MM.1S (cell line): Measurements from ENCODE around the gene DHX29.

Experiments used
- DNase-seq: peaks from one replicate; pipeline ENCODE4 v3.0.0-alpha.2; 2015
- H2AFZ ChIP-seq: fragments of 300-600 bp; sonication (generic); 2 replicates; pipeline ENCODE4 v1.6.0; 2016; ENCODE audit warnings: antibody characterized with exemption, low read length
- H3F3A ChIP-seq: fragments of 300-600 bp; sonication (generic); 2 replicates; pipeline ENCODE4 v1.6.1; 2016; ENCODE audit warnings: mild to moderate bottlenecking, antibody characterized with exemption, low read length, moderate library complexity, mixed read lengths; ENCODE audit not compliant: insufficient read depth
- H3K27ac ChIP-seq: fragments of 300-600 bp; sonication (generic); 2 replicates; pipeline ENCODE4 v1.5.1; 2016; ENCODE audit warnings: mild to moderate bottlenecking, low read length
- H3K27me3 ChIP-seq: fragments of 300-600 bp; sonication (generic); replicated peaks from 2 replicates; pipeline ENCODE4 v1.6.0; 2016; ENCODE audit warnings: low read length; ENCODE audit not compliant: insufficient read depth
- H3K36me3 ChIP-seq: fragments of 300-600 bp; sonication (generic); replicated peaks from 2 replicates; pipeline ENCODE4 v1.6.1; 2016; ENCODE audit warnings: mild to moderate bottlenecking, low read length, mixed read lengths; ENCODE audit not compliant: insufficient read depth
- H3K4me1 ChIP-seq: fragments of 300-600 bp; sonication (generic); 2 replicates; pipeline ENCODE4 v1.6.1; 2016; ENCODE audit warnings: low read length, mixed read lengths
- H3K4me2 ChIP-seq: fragments of 300-600 bp; sonication (generic); 2 replicates; pipeline ENCODE4 v1.6.0; 2016; ENCODE audit warnings: low read depth, low read length
- H3K4me3 ChIP-seq: fragments of 300-600 bp; sonication (generic); 2 replicates; pipeline ENCODE4 v1.5.1; 2016; ENCODE audit warnings: low read length, mixed read lengths
- H3K79me2 ChIP-seq: fragments of 300-600 bp; sonication (generic); 2 replicates; pipeline ENCODE4 v1.6.1; 2016; ENCODE audit warnings: mixed run types, low read length, mixed read lengths
- H3K9ac ChIP-seq: fragments of 300-600 bp; sonication (generic); 2 replicates; pipeline ENCODE4 v1.6.1; 2016; ENCODE audit warnings: low read length, mixed read lengths
- H3K9me2 ChIP-seq: fragments of 300-600 bp; sonication (generic); replicated peaks from 2 replicates; pipeline ENCODE4 v1.6.1; 2016; ENCODE audit warnings: mild to moderate bottlenecking, low read length, mixed read lengths; ENCODE audit not compliant: insufficient read depth
- H3K9me3 ChIP-seq: fragments of 300-600 bp; sonication (generic); replicated peaks from 2 replicates; pipeline ENCODE4 v1.6.1; 2016; ENCODE audit warnings: mild to moderate bottlenecking, low read length, mixed read lengths; ENCODE audit not compliant: insufficient read depth
- H4K20me1 ChIP-seq: fragments of 300-600 bp; sonication (generic); 2 replicates; pipeline ENCODE4 v1.6.1; 2016; ENCODE audit warnings: mild to moderate bottlenecking, low read length, moderate library complexity, mixed read lengths; ENCODE audit not compliant: insufficient read depth
- CTCF ChIP-seq: fragments of 300-600 bp; sonication (generic); IDR thresholded peaks from 2 replicates; pipeline ENCODE4 v1.5.1; 2016; ENCODE audit warnings: antibody characterized with exemption, low read length, mixed read lengths
- EZH2 ChIP-seq: fragments of 300-600 bp; sonication (generic); optimal IDR thresholded peaks from 2 replicates; pipeline ENCODE3; 2017; ENCODE audit warnings: low read depth, mild to moderate bottlenecking, antibody characterized with exemption, low read length, mixed read lengths
- EZH2phosphoT487 ChIP-seq: fragments of 300-600 bp; sonication (generic); IDR thresholded peaks from 2 replicates; pipeline ENCODE4 v1.6.1; 2018; ENCODE audit warnings: antibody characterized with exemption, low read length

DHX29 gene

GRCh38 chr5:55226934-55227663 lies 80.4 kb downstream of the DHX29 start, which contains the start of gene MCIDAS:
Gene MCIDAS, minus strand, starts transcription at chr5:55227315. Its CDS starts 177 bp downstream, at chr5:55227138.
- no peaks in the 10 kb centered on the region for H3K36me3 ChIP-seq
- H3K27ac ChIP-seq = peak within 1 kb of the TSS; percentile 46; the same call in 1 of the 2 replicates
- H3K9ac ChIP-seq = peak within 1 kb of the TSS; percentile 56

GRCh38 chr5:55226027-55226933 lies 81.2 kb downstream of the DHX29 start:
- H3K4me3 ChIP-seq = peak overlapping the region; percentile 75
- peak overlapping the region; percentile 56 for H3K9ac ChIP-seq
- H3F3A ChIP-seq = peaks cover 8% of the 10 kb centered on the region; the same call in 1 of the 2 replicates
- H3K27ac ChIP-seq = peak overlapping the region; percentile 46; the same call in 1 of the 2 replicates
- H3K4me2 ChIP-seq = peak overlapping the region; percentile 97
- no peaks in the 10 kb centered on the region for H3K79me2 ChIP-seq
- peak; percentile 87 for DNase-seq
- no peaks in the 10 kb centered on the region for H3K9me2 ChIP-seq
- H3K36me3 ChIP-seq = no peaks in the 10 kb centered on the region
- 0 out of 2 replicates have a peak, but pooled peaks cover 4% of the 10 kb centered on the region for H3K4me1 ChIP-seq
- H2AFZ ChIP-seq = peak overlapping the region; percentile 94
- H4K20me1 ChIP-seq = no peaks in the 10 kb centered on the region
- TF ChIP-seq EZH2 = no peak
- TF ChIP-seq CTCF = peak; percentile 83
- TF ChIP-seq EZH2phosphoT487 = no peak
- H3K9me3 ChIP-seq = no peaks in the 10 kb centered on the region
- peaks cover 31% of the 10 kb centered on the region for H3K27me3 ChIP-seq

More at GRCh38 chr5:55226934-55227663, 80.4 kb downstream of the DHX29 start, which contains the start of gene MCIDAS:
- Histone ChIP-seq H3K4me2 (peak within 1 kb of the TSS; percentile 97), H3K79me2 (no peaks in the 10 kb centered on the region), H2AFZ (peak within 1 kb of the TSS; percentile 94), H3K4me3 (peak within 1 kb of the TSS; percentile 75), H3K9me3 (no peaks in the 10 kb centered on the region), H3K9me2 (no peaks in the 10 kb centered on the region), H3K4me1 (0 out of 2 replicates have a peak, but pooled peaks cover 4% of the 10 kb centered on the region), H3F3A (peaks cover 8% of the 10 kb centered on the region; the same call in 1 of the 2 replicates), H3K27me3 (peaks cover 40% of the 10 kb centered on the region), H4K20me1 (no peaks in the 10 kb centered on the region)
- TF ChIP-seq CTCF (peak; percentile 39), EZH2 (no peak)
- peak; percentile 84 for DNase-seq

GRCh38 chr5:55225346-55225745 lies 82.1 kb downstream of the DHX29 start:
- Histone ChIP-seq H4K20me1 (no peaks in the 10 kb centered on the region), H3K4me2 (no peak overlapping the region), H3K4me3 (no peak overlapping the region), H3K4me1 (0 out of 2 replicates have a peak, but pooled peaks cover 4% of the 10 kb centered on the region), H3K36me3 (no peaks in the 10 kb centered on the region), H3K27me3 (peaks cover 22% of the 10 kb centered on the region), H3K79me2 (no peaks in the 10 kb centered on the region), H3K9me3 (no peaks in the 10 kb centered on the region), H3F3A (peaks cover 8% of the 10 kb centered on the region; the same call in 1 of the 2 replicates), H2AFZ (no peak overlapping the region), H3K9me2 (no peaks in the 10 kb centered on the region), H3K27ac (no peak overlapping the region), H3K9ac (no peak overlapping the region)
- TF ChIP-seq CTCF (no peak), EZH2 (no peak), EZH2phosphoT487 (no peak)
- no peak for DNase-seq
